Activated naive CD8-positive, alpha-beta T cell treated with anti-CD3 and anti-CD28 coated beads for 36 hours (primary cell): Measurements from ENCODE around the gene CMC1. TPM values are rescaled to one million over a fixed set of nuclear protein-coding genes. Genes with fewer than 3 reads are reported as not detected.

Experiments
- DNase-seq: peaks from one replicate; pipeline ENCODE4 v3.0.0; 2021
- H3K27ac Mint-ChIP-seq: one replicate; pipeline ENCODE4 v1.8.0; 2022; ENCODE audit warnings: mild to moderate bottlenecking, moderate library complexity, mixed read lengths
- H3K27me3 Mint-ChIP-seq: one replicate; pipeline ENCODE4 v1.8.0; 2022; ENCODE audit warnings: mild to moderate bottlenecking, mixed read lengths
- H3K36me3 Mint-ChIP-seq: one replicate; pipeline ENCODE4 v1.8.0; 2021; ENCODE audit warnings: mild to moderate bottlenecking, mixed read lengths
- H3K4me1 Mint-ChIP-seq: one replicate; pipeline ENCODE4 v1.8.0; 2021; ENCODE audit warnings: mixed read lengths
- H3K4me3 Mint-ChIP-seq: one replicate; pipeline ENCODE4 v1.8.0; 2022; ENCODE audit warnings: mild to moderate bottlenecking, moderate library complexity, mixed read lengths
- H3K9me3 Mint-ChIP-seq: one replicate; pipeline ENCODE4 v1.8.0; 2022; ENCODE audit warnings: mixed read lengths
- total RNA-seq, 2 experiments: library from RNA; stranded (reverse); gene quantifications; one replicate each; pipeline ENCODE4 v1.2.3, GENCODE V29; 2021

The CMC1 gene
- total RNA-seq, 2 experiments from 2014 or later: 23.2 to 23.7 TPM

- DNase-seq: no peak
- peak overlapping the region; percentile 93 for H3K4me3 Mint-ChIP-seq
- H3K36me3 Mint-ChIP-seq: peaks cover 35% of the 10 kb centered on the region
- H3K27ac Mint-ChIP-seq: peak overlapping the region; percentile 98
- H3K4me1 Mint-ChIP-seq: peaks cover 45% of the 10 kb centered on the region
- H3K27me3 Mint-ChIP-seq: no peaks in the 10 kb centered on the region
- H3K9me3 Mint-ChIP-seq: peaks cover 7% of the 10 kb centered on the region
Observed at GRCh38 chr3:28347374-28348264, 106.2 kb downstream of the CMC1 start.

- Mint-ChIP-seq H3K4me3 (peak overlapping the region; percentile 93), H3K27ac (peak overlapping the region; percentile 98), H3K36me3 (peaks cover 39% of the 10 kb centered on the region), H3K27me3 (no peaks in the 10 kb centered on the region), H3K4me1 (peaks cover 39% of the 10 kb centered on the region), H3K9me3 (peaks cover 7% of the 10 kb centered on the region)
- no peak for DNase-seq
Observed at GRCh38 chr3:28348265-28348628, 106.8 kb downstream of the CMC1 start.

- Mint-ChIP-seq H3K4me1 (peaks cover 36% of the 10 kb centered on the region), H3K27ac (peak within 1 kb of the TSS; percentile 98), H3K27me3 (no peaks in the 10 kb centered on the region), H3K36me3 (peaks cover 43% of the 10 kb centered on the region), H3K9me3 (peaks cover 10% of the 10 kb centered on the region), H3K4me3 (peak within 1 kb of the TSS; percentile 93)
- peak; percentile 95 for DNase-seq
Observed at GRCh38 chr3:28348629-28349468, 107.4 kb downstream of the CMC1 start, which contains the start of the genes AZI2 and ZCWPW2. TSS of gene AZI2 (minus strand) at chr3:28348824. CDS start at chr3:28340617, 8,207 bp downstream. TSS of gene ZCWPW2 (plus strand) at chr3:28348721. CDS start at chr3:28413069, 64,348 bp downstream.

- peak overlapping the region; percentile 93 for H3K4me3 Mint-ChIP-seq
- no peaks in the 10 kb centered on the region for H3K27me3 Mint-ChIP-seq
- H3K9me3 Mint-ChIP-seq: peaks cover 15% of the 10 kb centered on the region
- no peak for DNase-seq
- H3K27ac Mint-ChIP-seq: peak overlapping the region; percentile 98
- peaks cover 48% of the 10 kb centered on the region for H3K36me3 Mint-ChIP-seq
- peaks cover 36% of the 10 kb centered on the region for H3K4me1 Mint-ChIP-seq
Observed at GRCh38 chr3:28349469-28350000, 108.1 kb downstream of the CMC1 start.

Other genes with a start within 250 kb of the CMC1 start
- under 1 TPM; 0.19 to 0.32 TPM for gene ZCWPW2, start 107.1 kb downstream of the CMC1 start, total RNA-seq
- 10 to 100 TPM; 38.3 to 42.0 TPM for gene AZI2, start 107.2 kb downstream of the CMC1 start, total RNA-seq